ENCODE data around the gene ANTXR1. TPM values are rescaled to one million over a fixed set of nuclear protein-coding genes. Genes with fewer than 3 reads are reported as not detected.

Gene ANTXR1
- total and polyA plus RNA-seq, 2 donors (not counting 3 experiments of a cell fraction or from before 2014, with no cell fraction given), result 4.2 to 17.3 TPM

DNA sequence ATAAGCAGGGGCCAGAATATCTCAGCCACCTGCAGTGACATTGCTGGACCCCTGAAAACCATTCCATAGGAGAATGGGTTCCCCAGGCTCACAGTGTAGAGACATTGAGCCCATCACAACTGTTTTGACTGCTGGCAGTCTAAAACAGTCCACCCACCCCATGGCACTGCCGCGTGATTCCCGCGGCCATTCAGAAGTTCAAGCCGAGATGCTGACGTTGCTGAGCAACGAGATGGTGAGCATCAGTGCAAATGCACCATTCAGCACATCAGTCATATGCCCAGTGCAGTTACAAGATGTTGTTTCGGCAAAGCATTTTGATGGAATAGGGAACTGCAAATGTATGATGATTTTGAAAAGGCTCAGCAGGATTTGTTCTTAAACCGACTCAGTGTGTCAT, 234.6 kb downstream of the ANTXR1 start:
- H3K36me3 ChIP-seq (ENCODE audit: control insufficient read depth in 2 of 2, extremely low read depth in 1 of 2, insufficient read depth in 2 of 2, low read length in 2 of 2), result no peaks in the 10 kb centered on the region
- no peak overlapping the region for H2AFZ ChIP-seq (ENCODE audit: low read depth, low read length)
- no peak overlapping the region for H3K27ac ChIP-seq (ENCODE audit: insufficient read depth, low read depth, low read length)
- BruUV-seq (replicated peaks), result no TSS peak
- H3K27me3 ChIP-seq (ENCODE audit: control insufficient read depth in 2 of 2, insufficient read depth in 2 of 2, low read length in 2 of 2), result no peaks in the 10 kb centered on the region
- dilution Hi-C loops (cut with MboI; ENCODE audit: extremely low pct_ligation_motif_present, low sequenced_read_pairs) (no loop called here), intact Hi-C loops (cut with micrococcal nuclease) (no loop called here)
- FAIRE-seq (no peak), DNase-seq (ENCODE audit: low read depth, low spot score) (no peak)
- H3K4me1 ChIP-seq (ENCODE audit: control insufficient read depth, extremely low read depth, insufficient read depth, low read length), result peaks cover 10% of the 10 kb centered on the region
- H3K79me2 ChIP-seq (ENCODE audit: control insufficient read depth, insufficient read depth, low read length), result no peaks in the 10 kb centered on the region
- TF ChIP-seq, protein P1, sequence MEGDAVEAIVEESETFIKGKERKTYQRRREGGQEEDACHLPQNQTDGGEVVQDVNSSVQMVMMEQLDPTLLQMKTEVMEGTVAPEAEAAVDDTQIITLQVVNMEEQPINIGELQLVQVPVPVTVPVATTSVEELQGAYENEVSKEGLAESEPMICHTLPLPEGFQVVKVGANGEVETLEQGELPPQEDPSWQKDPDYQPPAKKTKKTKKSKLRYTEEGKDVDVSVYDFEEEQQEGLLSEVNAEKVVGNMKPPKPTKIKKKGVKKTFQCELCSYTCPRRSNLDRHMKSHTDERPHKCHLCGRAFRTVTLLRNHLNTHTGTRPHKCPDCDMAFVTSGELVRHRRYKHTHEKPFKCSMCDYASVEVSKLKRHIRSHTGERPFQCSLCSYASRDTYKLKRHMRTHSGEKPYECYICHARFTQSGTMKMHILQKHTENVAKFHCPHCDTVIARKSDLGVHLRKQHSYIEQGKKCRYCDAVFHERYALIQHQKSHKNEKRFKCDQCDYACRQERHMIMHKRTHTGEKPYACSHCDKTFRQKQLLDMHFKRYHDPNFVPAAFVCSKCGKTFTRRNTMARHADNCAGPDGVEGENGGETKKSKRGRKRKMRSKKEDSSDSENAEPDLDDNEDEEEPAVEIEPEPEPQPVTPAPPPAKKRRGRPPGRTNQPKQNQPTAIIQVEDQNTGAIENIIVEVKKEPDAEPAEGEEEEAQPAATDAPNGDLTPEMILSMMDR (IDR thresholded peaks at IDR 0.05; ENCODE audit: extremely low read depth in 1 of 2, insufficient read depth in 1 of 2, low read depth in 1 of 2, low read length in 2 of 2), result no peak
- TF ChIP-seq, protein P2, sequence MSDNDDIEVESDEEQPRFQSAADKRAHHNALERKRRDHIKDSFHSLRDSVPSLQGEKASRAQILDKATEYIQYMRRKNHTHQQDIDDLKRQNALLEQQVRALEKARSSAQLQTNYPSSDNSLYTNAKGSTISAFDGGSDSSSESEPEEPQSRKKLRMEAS (IDR thresholded peaks at IDR 0.05; ENCODE audit: insufficient read depth, insufficient read length), result no peak
- TF ChIP-seq FOS (IDR thresholded peaks at IDR 0.05; ENCODE audit: borderline replicate concordance, insufficient read depth, low read length) (no peak), JUN (IDR thresholded peaks at IDR 0.05; ENCODE audit: borderline replicate concordance, insufficient read depth, insufficient read length, low read depth) (no peak), GATA2 (IDR thresholded peaks at IDR 0.05; ENCODE audit: insufficient read depth, insufficient read length, low read depth, low read length) (no peak), POLR2AphosphoS5 (IDR thresholded peaks at IDR 0.05; ENCODE audit: insufficient read depth, low read depth, low read length) (no peak), EZH2 (IDR thresholded peaks at IDR 0.05; ENCODE audit: borderline replicate concordance, low read depth, low read length, severe bottlenecking) (no peak), POLR2A (IDR thresholded peaks at IDR 0.05; ENCODE audit: low read depth, low read length) (no peak), MYC (IDR thresholded peaks at IDR 0.05; ENCODE audit: low read depth, low read length) (no peak)
- H3K4me2 ChIP-seq (ENCODE audit: insufficient read depth, low read length), result no peak overlapping the region
- POLR2A ChIA-PET, result no interaction called here
- CTCF ChIA-PET, result no interaction called here
- no peak overlapping the region for H3K9ac ChIP-seq (replicated peaks; ENCODE audit: extremely low read depth, insufficient read depth, low read length)
- no peaks in the 10 kb centered on the region for H3K9me1 ChIP-seq (replicated peaks; ENCODE audit: control insufficient read depth, extremely low read depth, insufficient read depth, low read length)
- H3K4me3 ChIP-seq (replicated peaks in 1 of 3; ENCODE audit: insufficient read depth in 1 of 3, low read depth in 1 of 3, low read length in 3 of 3), result no peak overlapping the region
- no peaks in the 10 kb centered on the region for H4K20me1 ChIP-seq (replicated peaks; ENCODE audit: control insufficient read depth, extremely low read depth, insufficient read depth, low read length)
- no peaks in the 10 kb centered on the region for H3K9me3 ChIP-seq (replicated peaks; ENCODE audit: control insufficient read depth, insufficient read depth, low read length)
